GM15510 (cell line): Measurements from ENCODE around the gene SYT2.

Source experiments
- POLR2A ChIP-seq: IDR thresholded peaks from 3 replicates; pipeline ENCODE4 v1.6.1; 2011; ENCODE audit warnings: borderline replicate concordance; ENCODE audit not compliant: insufficient read length; ENCODE audit errors: extremely low read depth

Gene SYT2

DNA sequence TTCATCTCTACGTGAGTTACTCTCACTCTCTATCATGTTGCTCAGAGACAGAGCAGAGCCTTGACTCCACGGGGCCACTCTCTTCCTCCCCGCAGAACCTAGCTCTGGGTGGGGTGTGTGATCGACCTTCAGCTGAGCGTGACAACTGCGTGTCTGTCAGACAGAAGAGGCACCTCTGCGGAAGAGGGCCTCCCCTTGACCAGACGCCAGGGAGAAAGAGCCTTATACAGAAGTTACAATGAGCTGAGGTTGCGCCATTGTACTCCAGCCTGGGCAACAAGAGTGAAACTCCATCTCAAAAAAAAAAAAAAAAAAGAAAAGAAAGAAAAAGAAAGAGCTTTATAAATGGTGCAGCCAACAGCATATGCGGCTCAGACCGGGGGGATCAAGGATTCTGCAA is 22.9 kb downstream of the SYT2 start:
- TF ChIP-seq POLR2A, result no peak

DNA sequence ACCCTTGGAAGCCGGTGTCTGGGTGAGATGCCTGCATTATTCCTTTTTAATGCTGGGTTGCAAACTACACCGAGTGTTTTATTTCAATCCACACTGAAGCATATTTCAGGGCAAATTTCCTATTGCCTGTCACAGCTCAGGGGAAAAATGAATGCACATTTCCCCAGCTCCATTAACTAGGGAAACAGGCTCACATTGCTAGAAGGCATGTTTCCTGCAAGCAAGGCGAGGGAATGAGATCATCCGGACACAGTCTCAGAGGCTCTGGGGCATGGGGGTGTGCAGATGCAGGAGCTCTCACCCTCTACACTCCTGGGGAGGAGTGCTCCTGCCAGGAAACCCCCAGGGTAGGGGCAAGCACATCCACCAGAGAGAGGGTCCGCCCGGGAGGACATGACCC is 24.6 kb downstream of the SYT2 start:
- no peak for TF ChIP-seq POLR2A

DNA sequence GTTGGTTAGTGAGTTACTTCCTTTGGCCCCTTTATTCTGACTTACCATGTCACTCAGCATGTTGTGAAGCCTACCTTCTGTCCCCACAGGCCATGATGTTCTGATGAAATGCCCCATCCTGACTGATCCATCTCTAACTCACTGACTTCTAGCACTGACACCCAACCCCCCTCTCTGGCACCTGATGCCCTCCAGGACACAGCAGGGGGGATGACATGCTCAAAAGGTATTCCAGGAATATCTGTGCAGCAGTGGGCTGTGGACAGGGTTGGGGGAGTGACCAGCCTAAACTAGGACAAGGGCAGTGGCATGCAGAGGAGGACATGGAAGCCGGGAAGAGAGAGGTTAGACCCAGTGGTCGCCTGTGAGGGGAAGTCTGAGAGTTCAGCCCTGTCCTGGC is 25.5 kb downstream of the SYT2 start:
- no peak for TF ChIP-seq POLR2A

DNA sequence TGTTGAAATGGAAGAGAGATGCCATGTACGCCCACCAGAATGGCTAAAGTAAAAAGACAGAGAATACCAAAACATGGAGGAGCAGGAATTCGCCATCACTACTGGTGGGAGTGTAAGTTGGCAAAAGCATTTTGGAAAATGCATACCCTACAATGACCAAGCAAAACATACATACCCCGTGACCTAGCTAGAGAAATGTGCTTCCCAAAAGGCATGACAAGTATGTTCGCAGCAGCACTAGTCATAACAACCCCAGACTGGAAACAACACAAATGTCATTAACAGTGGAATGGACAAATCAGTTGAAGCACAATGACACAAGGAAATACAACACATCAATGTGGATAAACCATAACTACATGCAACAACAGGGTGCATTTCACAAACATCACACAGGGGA is 27.2 kb downstream of the SYT2 start:
- TF ChIP-seq POLR2A, result no peak

DNA sequence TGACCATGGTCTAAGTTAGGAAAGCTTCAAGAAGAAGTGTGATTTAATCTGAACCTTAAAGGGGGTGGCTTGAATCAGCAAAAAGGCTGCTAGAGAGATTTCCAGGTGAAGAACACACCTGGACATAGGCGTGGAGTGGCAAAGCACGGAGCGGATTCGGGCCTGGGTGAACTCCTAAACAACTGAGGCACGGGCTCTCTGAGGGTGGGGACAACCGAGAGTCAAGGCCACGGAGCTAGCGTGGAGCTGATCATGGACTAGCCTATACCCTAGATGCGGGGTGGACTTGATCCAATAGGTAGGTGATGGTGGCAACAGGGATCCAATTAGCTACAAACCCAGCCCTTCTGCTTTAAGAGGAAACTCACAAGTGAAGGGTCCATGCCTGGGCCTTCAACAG is 27.8 kb downstream of the SYT2 start:
- TF ChIP-seq POLR2A, result no peak

DNA sequence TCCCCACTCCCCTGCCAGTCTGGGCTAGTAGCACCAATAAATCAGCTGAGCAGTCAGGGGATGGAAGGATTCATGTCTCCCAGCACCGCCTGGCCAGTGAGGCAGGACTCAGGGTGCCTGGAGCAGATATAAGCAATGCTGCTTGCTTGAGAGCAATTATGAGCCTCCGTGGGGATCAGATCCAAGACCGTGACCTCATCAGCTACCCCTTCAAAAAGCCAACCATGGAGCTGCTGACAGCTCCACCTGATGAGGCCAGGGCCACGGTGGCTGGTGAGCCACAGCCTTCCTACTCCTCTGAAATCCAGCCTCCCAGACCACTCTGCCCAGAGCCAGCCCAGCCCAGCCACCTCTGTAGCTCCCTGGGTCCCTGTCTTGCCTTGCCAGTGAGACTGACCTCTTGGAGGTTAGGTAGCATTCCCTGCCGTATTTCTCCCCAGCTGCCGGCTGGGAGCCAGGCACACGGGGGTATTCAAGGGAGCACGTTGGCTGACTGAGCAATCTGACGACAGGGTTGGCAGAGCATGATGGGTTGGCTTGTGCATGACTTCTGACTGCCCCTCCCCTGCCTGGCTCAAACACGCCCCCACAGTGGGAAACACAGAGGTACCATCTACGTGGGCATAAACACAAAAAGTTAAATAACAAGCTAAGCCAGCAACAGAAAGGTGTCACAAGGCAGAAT is 28.4 kb downstream of the SYT2 start:
- no peak for TF ChIP-seq POLR2A

DNA sequence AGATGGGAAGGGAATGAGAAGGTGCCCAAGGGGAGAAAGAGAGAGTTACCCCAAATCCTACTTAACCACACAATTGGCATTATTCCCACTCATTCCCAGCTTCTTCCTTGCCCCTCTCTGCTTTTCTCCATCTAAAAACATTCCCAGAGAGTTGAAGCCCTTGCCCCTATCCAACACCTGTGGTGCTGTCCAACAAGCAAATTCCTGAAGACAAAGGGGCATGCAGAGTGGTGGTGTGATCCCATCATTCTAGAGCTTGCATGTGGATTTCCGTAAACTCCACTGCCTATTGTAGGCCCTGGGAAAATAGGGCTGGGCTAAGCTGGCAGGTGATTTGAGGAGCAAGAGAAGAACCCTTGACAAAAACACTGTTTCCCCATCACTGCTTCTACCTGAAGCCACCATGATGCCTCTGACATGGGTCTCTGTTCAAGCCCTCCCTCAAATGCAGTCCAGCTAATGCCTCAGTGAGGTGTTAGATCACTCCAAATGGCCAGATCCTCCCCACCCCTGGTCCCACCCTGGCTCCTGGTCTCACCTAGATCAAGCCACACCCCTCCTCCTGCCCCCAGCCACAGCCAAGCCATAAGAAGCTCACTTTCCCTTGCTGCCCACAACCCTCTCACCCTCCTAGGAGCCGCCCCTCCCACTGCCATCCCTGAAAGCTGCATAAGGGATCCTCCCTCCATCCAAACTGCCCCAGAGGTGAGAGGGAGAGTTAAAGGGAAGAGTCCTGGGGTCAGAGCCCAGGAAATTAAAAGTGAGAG is 29.5 kb downstream of the SYT2 start:
- no peak for TF ChIP-seq POLR2A

DNA sequence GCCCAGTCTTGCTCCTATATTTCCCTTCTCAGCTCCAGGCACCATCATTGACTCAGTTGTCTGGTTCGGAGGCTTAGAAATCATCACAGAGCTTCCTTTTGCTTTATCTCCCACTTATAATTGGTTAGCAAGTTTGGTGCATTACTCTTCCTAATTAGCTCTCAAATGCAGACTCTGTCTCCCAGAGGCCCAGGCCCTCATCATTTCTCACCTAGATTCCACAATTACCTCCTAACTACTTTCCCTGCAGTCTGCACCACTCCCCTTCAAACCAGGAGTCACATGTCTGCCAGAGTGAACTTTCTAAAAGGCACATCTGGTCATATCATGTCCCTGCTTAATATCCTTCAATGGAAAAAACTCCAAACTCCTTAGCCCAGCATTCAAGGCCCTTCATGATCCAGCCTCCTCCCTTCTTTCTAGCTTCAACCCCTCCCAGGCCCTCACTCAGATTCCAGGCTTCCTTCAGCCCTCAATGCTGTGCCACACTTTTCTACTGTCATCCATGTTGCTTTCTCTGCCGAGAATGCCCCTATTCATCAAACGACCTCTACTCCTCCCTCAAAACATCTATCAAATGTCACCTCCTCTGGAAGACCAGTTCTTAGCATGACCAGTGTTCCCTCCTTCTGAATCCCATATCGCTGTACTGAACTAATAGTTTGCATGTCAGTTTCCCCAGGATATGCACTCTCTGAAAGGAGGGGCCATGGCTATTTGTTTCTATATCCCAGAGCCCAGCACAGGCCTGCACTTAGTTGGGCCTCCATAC is 30.7 kb downstream of the SYT2 start:
- TF ChIP-seq POLR2A, result no peak

DNA sequence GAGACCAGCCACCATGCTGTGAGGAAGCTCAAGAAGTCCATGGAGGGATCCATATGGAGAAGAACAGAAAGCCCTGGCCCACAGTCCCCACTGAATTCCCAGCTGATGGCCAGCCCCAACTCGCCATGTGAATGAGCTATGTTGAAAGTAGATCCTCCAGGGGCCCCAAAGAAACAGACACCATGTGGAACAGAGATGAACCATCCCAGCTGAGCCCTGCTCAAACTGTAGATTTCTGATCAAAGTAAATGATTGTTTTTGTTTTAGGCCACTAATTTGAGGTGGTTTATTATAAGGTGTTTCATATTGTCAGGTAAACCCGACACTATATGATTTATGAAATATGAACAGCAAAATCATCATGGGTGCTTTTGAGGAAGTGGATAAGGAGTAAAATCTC is 32.8 kb downstream of the SYT2 start:
- no peak for TF ChIP-seq POLR2A

DNA sequence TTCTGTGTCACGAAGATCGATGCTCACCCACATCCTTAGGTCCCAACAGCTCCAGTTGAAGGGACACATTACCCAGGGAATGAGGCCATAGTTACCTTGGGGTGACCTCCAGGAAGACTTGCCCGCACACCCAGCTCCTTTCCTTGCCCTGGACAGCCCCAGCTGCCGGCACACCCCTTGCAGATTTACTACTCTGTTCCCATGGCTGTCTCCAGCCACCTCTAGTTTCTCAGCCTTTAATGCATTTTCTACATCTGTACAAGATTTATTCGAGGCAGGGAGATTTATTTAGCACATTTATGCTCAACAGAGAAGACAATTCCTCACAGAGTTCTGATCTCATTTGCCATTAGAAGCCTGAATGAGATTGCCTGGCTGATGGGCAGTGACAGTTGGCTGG is 36.7 kb downstream of the SYT2 start:
- no peak for TF ChIP-seq POLR2A

DNA sequence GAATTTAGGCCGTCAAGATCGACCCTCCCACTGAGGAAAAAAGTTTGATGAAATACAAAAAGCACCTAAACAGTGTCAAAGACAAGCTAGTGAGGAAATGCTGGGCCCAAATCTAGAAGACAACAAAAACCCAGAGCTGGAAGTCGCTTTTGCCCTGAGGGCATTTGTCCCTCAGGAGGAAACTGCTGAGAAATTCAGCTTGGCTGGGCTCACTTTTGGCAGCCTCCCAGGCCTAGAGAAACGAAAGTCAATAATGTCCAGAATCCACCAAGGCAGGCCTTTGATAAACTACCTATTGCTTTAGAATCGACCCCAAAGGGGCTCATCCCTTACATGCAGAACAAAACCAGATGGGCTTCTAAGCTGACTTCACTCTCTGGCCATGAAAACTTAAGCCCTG is 38.9 kb downstream of the SYT2 start:
- no peak for TF ChIP-seq POLR2A

DNA sequence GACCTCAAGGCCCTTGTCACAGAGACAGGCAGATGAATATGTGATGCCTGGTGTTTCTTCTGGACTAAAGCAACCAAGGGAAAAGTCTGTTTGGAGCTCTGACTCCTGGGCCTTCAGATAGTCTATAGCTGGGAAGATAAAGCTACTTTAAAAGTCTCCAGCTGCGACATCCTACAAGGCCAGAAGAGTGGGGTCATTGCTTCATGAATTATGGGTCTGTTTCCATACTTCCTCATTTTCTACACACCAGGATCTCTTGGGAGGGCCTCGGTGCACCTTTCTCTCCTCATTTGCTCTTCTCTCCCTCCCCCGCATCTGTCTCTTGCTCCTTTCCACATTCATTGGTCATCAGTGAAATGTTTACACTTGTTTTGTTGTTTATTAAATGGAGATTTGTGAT is 44.8 kb downstream of the SYT2 start:
- TF ChIP-seq POLR2A, result no peak

DNA sequence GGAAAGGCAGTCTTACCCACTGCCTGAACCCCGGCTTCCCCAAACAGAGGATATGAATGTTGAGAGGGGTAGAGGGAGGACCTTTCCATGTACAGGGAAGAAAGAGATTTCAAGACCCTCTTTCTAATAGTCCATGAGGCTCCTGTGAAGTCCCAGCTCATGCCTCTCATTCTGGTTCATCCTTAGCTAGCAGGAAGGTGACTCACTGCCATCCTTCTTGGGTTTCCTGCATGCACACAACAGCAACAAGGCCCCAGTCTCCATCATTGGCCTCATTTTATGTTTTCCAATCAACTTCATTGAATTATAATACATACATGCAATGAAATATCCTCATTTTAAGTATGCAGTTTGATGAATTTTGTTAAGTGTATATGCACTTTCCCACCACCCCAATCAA is 46.2 kb downstream of the SYT2 start:
- no peak for TF ChIP-seq POLR2A

DNA sequence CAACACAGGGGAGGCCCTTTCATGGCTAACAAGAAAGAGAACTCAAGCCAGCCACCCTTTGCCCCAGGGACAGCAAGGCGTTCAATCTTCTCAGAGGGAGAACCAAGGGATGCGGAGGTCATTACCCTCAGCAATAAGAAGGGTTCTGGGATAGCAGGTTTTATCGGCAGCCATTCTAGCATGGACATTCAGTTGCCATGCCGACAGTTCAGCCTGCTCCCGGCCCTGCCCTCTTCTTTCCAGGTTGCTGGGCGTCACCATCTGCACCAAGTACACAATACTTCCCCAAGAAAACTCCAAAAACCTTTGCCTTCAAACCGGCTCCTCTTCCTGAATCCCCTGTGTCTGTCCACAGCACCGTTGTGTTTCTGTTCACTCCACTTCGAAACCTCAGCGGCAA is 47.1 kb downstream of the SYT2 start:
- TF ChIP-seq POLR2A, result no peak

DNA sequence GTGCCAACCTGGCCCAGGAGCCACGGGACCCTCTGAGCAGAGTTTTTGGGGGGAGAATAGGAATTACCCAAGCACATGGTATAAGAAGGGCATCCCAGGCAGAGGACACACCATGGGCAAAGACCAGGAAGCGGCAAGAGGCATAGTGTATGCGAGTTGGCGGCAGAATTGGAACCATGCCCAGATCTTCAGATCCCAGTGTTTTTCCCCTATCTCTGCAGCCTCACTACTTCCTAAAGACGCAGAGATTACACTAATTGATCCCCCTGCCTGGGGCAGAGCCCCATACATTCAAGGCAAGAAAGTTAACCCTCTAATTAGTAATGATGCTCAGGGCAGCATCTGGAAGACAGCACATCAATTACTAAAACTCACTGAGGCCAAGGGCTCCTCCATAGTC is 48.2 kb downstream of the SYT2 start:
- TF ChIP-seq POLR2A, result no peak
